Lower leg skin (tissue), 3 donors: Measurements from ENCODE around the gene TMPRSS3.

Experiments
- POLR2A ChIP-seq, 2 donors: fragments of 450-650 bp; IDR thresholded peaks; one replicate each; pipeline ENCODE4 v1.6.1; 2016 to 2017; ENCODE audit warnings: antibody characterized with exemption in 2 of 2, mild to moderate bottlenecking in 1 of 2, moderate library complexity in 1 of 2
- TF ChIP-seq, protein P1 (sequence below), 3 donors: fragments of 450-650 bp; IDR thresholded peaks; one replicate each; pipeline ENCODE4 v1.5.1; 2016; ENCODE audit warnings: antibody characterized with exemption in 3 of 3, mild to moderate bottlenecking in 3 of 3, moderate library complexity in 2 of 3

DNA sequence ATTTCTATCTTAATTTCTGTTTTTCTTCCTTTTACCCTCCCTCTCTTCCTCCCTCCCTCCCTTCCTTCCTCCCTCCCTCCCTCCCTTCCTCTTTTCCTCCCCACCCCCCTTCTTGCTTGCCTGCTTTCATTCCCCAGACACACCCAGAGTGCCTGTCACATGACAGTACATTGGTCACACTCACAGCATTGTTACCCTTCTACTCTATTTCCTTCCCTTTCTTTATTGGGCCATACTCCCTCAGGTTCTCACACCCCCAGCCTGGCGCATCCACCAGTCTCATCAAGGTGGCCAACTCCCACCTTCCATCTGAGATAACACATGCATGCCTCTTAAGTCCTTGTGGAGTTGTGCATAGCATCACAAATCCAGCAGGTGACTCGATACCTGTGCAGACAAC lies 10.9 kb downstream of the TMPRSS3 start:
- TF ChIP-seq, protein P1, sequence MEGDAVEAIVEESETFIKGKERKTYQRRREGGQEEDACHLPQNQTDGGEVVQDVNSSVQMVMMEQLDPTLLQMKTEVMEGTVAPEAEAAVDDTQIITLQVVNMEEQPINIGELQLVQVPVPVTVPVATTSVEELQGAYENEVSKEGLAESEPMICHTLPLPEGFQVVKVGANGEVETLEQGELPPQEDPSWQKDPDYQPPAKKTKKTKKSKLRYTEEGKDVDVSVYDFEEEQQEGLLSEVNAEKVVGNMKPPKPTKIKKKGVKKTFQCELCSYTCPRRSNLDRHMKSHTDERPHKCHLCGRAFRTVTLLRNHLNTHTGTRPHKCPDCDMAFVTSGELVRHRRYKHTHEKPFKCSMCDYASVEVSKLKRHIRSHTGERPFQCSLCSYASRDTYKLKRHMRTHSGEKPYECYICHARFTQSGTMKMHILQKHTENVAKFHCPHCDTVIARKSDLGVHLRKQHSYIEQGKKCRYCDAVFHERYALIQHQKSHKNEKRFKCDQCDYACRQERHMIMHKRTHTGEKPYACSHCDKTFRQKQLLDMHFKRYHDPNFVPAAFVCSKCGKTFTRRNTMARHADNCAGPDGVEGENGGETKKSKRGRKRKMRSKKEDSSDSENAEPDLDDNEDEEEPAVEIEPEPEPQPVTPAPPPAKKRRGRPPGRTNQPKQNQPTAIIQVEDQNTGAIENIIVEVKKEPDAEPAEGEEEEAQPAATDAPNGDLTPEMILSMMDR (IDR thresholded peaks at IDR 0.05), result no peak
- no peak for TF ChIP-seq POLR2A (IDR thresholded peaks at IDR 0.05)
